Activated CD8-positive, alpha-beta memory T cell treated with anti-CD3 and anti-CD28 coated beads, Interleukin-2, amount 50 U/mL, for 24 hours (primary cell): ENCODE data around the gene CCDC91.

Experiments
- DNase-seq: peaks from one replicate; pipeline ENCODE4 v3.0.0-alpha.2; 2020; ENCODE audit errors: extremely low read depth

CCDC91 gene, protein sequence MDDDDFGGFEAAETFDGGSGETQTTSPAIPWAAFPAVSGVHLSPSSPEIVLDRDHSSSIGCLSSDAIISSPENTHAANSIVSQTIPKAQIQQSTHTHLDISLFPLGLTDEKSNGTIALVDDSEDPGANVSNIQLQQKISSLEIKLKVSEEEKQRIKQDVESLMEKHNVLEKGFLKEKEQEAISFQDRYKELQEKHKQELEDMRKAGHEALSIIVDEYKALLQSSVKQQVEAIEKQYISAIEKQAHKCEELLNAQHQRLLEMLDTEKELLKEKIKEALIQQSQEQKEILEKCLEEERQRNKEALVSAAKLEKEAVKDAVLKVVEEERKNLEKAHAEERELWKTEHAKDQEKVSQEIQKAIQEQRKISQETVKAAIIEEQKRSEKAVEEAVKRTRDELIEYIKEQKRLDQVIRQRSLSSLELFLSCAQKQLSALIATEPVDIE

DNA sequence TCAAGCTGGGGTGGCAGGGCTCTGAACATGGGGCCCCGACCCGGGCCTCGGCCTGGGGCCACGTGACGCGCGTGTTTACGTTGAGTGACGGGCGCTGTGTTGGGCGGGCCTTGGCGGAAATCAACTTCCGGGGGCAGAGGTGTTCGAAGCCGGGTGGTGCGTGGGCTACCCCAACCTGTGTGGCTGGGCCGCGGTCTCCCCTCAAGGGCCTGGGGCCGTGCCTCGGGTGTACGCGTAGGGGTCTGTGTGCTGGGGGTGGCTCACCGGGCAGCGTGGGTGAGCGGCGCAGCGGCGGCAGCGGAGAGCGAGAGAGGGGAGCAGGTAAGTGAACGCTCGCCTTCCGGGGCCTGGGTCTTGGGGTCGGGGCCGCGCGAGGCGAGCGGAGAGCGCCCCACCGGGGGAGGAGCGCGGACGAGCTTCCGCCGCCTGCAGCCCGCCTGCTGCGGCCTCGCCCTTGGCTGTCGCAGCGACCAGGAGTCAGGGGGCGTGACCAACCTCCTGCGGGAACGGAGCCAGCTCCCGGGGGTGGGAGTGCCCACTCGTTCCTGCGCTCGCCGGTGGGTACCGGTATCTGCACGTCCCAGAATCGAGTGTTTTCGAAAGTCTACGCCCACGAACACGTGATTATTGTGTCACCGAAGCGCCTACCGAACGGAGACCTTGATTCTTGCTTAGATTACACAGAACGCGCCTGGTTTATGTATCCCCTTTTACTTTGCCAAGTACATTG is at the start of gene CCDC91:
Gene CCDC91, plus strand, starts transcription at position 136 of the 730 bp plus-strand sequence. CDS start 66,760 bp downstream, outside the sequence.
- peak; percentile 66 for DNase-seq

GRCh38 chr12:28144059-28144458 is 46.2 kb upstream of the CCDC91 start:
- DNase-seq, result no peak

GRCh38 chr12:28144532-28144931 is 45.7 kb upstream of the CCDC91 start:
- no peak for DNase-seq

DNA sequence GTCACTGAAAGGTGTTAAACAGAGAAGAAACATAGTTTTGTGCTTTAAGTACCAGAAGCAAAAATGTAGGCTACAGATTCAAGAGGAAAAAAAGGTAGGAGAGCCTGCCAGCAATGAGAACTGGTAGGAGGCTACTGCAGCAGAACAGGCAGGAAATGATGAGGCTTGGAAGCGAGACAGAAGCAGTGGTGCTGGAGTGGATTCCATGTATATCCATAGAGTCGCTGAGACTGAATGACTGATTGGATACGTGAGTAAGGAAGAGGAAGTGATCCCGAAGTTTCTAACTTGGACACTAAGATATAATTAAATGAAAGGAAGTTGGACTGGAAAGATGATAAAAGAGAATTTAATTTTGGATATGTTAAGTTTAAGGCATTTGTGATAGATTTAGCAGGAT is 45.0 kb upstream of the CCDC91 start:
- DNase-seq, result no peak

DNA sequence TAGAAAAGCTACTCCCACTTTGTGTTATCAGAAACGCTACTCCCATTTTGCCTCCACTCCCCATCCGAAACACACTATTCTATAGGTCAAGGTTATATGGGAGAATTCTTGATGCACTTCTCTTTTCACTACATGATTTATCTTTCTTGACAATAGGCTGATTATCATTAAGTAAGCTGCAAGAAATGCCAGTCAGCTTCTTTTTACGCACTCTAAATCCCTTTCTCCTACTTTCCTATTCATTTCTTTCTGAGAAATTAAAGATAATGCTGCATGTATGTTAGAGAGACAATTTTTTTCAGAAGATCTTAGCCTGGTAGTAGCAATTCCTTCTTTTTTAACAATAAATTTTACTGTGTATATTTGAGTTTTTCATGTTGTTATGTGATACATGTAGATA is 41.0 kb upstream of the CCDC91 start:
- DNase-seq, result no peak

DNA sequence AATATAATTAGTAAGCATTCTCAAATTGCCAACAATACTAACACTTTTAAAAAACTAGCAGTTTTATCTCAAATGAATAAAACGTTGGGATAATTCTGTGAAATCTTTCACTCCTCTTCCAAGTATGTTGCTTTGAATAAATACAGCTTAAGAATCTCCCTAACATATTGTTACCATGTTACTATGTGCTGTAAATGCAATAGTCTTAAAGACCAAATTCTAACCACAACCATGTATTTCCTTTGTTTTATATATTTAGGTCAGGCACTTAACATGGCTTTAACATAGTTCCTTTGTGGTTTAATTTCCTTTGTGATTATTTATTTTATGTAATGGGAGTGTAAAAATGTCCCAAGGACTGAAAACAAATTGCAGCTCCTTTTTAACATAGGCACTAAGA is 33.9 kb upstream of the CCDC91 start:
- DNase-seq, result no peak

GRCh38 chr12:28156804-28157203 is 33.5 kb upstream of the CCDC91 start:
- DNase-seq, result no peak

GRCh38 chr12:28158353-28158752 is 31.9 kb upstream of the CCDC91 start:
- no peak for DNase-seq

DNA sequence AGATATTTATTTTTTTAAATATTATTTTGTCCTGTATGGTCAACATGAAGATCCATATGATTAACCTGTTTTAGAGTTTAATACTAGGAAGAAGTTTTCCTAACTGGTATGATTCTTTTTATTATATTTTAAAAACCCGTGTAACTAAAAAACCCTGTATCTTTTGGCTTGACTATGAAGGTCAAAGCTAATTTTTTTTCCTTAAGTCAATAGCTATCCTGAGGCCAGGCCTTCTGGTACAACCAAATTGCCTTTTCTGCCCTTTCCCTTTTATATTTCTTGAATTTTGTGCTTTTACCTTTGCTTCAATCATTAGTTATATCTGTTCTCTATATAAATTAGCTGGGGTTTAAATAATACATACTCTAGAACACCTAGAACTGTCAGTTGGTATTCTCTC is 30.6 kb upstream of the CCDC91 start:
- DNase-seq, result no peak

- DNase-seq, result no peak
These were observed 28.6 kb upstream of the CCDC91 start for GRCh38 chr12:28161697-28162096.

DNA sequence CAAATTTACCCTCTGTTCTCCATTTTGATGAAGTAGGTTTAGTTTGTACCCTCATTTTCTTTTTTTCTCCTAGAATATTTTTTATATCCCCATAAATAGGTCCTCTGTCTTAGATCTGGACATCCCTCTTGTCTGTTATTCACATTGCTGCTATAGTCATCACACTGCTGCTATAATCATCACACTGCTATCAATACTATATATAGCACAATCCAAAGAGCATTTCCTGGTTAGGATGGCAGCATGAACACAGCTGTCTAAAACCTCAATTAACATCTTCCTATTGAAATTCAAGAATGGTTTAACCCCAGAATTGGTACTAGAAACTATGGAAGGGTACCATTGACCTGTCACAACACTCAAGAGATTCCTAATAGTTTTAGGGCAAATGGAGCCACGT is 27.6 kb upstream of the CCDC91 start:
- DNase-seq, result no peak

DNA sequence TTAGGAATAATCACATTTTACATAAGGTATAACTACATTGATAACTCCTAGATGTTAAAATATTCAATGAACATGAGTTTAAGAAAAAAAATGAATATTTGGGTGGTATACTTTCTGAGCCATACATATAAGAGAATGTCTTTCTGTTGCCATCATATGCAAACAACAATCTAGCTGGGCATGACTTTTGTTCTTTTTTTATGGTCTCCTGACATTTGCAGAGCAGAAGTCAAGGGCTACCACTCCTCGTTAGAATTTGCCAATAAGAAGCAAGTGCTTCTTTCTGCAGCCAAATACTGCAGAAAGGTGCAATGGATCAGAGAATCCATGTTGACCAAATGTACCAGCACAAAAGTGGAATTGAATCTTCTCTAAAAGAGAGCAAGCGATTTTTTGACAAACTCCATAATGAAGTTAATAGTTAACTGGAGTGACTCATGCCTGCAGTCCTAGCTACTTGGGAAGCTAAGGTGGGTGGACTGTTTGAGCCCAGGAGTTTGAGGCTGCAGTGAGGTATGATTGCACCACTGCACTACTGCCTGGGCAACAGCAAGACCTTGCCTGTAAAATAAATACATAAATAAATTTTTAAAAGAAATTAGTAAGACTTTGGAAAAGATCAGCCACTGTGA is 25.5 kb upstream of the CCDC91 start:
- no peak for DNase-seq

DNA sequence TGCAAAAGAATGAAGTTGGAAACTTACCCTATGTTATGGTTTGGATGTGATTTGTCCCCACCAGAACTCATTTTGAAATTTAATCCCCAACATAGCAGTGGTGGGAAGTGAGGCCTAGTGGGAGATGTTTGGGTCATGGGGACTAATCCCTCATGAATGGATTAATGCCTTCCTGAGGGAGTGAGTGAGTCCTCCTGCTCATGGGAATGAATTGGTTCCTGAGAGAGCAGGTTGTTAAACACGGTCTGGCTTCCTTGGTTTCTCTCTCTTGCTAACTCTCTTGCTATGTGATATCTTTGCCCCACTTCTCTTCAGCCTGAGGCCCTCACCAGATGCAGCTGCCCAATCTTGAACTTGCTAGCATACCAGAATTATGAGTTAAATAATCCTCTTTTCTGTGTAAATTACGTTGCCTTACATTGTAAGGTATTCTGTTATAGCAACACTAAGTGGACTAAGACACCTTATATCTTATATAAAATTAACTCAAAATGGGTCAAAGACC is 22.2 kb upstream of the CCDC91 start:
- no peak for DNase-seq

GRCh38 chr12:28171356-28172060 is 18.7 kb upstream of the CCDC91 start:
- no peak for DNase-seq

GRCh38 chr12:28172434-28173030 is 17.7 kb upstream of the CCDC91 start:
- no peak for DNase-seq

DNA sequence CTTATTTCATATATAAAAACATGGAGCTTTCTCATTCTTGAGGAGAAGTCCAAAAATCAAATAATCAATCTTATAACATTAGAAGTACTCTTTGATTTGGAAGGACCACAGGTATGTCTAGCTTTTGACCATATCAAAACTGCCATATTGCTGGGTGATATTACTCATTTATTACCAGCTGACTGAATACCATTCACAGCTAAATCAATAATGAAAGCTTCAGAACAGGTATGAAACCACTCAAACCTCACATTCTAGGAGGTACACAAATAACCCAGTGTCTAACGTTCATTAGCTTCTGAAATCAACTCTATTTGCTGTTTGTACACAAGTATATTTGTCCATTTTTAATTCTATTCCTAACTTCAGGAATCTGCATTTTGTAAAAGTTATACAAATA is 16.8 kb upstream of the CCDC91 start:
- DNase-seq, result no peak

- DNase-seq, result no peak
These were observed 15.1 kb upstream of the CCDC91 start for GRCh38 chr12:28175098-28175589.

GRCh38 chr12:28176295-28176694 is 14.0 kb upstream of the CCDC91 start:
- DNase-seq, result no peak

DNA sequence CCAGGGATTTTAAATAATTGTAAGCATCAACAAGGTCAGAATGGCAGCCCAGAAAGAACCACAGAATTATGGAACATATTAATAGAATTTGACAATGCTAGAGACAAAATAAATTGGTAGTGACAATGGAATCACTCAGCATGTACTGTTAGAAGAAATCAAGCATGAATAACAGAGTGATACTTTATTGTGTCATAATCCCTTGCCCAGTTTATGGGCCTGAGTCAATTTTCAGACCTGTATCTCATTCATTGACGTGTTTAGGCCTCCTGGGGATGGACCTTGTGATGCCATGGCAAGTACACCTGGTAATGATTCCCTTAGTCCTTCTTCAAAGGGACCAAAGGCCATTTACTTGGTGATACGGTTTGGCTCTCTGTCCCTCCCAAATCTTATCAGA is 12.8 kb upstream of the CCDC91 start:
- DNase-seq, result no peak

DNA sequence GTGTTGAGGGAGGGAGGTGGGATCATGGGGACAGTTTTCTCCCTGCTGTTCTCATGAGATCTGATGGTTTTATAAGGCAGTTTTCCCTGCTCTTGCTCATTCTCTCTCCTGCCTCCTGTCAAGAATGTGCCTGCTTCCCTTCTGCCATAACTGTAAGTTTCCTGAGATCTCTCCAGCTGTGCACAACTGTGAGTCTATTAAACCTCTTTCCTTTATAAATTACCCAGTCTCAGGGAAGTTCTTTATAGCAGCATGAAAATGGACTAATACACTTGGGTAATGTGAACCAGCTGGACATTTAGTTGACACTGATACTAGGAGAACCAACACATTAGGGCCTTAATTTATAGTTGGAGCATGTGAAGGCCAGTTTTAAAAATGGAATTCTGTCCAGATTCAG is 12.4 kb upstream of the CCDC91 start:
- no peak for DNase-seq

- DNase-seq, result no peak
These were observed 11.5 kb upstream of the CCDC91 start for GRCh38 chr12:28178775-28179174.
